HCT116 (cell line): ENCODE data around the gene KLHL40.

Experiments
- EGR1 ChIP-seq: IDR thresholded peaks from 2 replicates; pipeline ENCODE4 v1.6.1; 2012; ENCODE audit warnings: low read depth
- ELF1 ChIP-seq: IDR thresholded peaks from 2 replicates; pipeline ENCODE4 v1.6.1; 2012; ENCODE audit warnings: low read depth, borderline replicate concordance
- EZH2 ChIP-seq: fragments of 200-600 bp; sonication (generic); IDR thresholded peaks from 2 replicates; pipeline ENCODE4 v1.6.1; 2017; ENCODE audit warnings: antibody characterized with exemption, mixed run types
- FOSL1 ChIP-seq: IDR thresholded peaks from 2 replicates; pipeline ENCODE4 v1.6.1; 2012; ENCODE audit warnings: low read depth
- POLR2A ChIP-seq: IDR thresholded peaks from 2 replicates; pipeline ENCODE4 v1.7.0; 2011; ENCODE audit warnings: borderline replicate concordance; ENCODE audit not compliant: insufficient read depth, insufficient read length; ENCODE audit errors: extremely low read depth
- POLR2AphosphoS5 ChIP-seq: IDR thresholded peaks from 2 replicates; pipeline ENCODE4 v1.6.1; 2011; ENCODE audit warnings: mild to moderate bottlenecking, low read depth, low read length, moderate library complexity
- SRF ChIP-seq: IDR thresholded peaks from 2 replicates; pipeline ENCODE4 v1.6.1; 2012; ENCODE audit warnings: low read depth
- TCF7L2 ChIP-seq: IDR thresholded peaks from 2 replicates; pipeline ENCODE4 v1.7.0; 2011; ENCODE audit warnings: borderline replicate concordance, inconsistent platforms; ENCODE audit not compliant: insufficient read depth, insufficient read length; ENCODE audit errors: extremely low read depth
- ZNF274 ChIP-seq: fragments of 200-500 bp; sonication (Bioruptor generic); IDR thresholded peaks from 2 replicates; pipeline ENCODE4 v1.6.1; 2014; ENCODE audit warnings: mild to moderate bottlenecking, low read depth, low read length, inconsistent platforms
- TF ChIP-seq, protein P1 (sequence below), 3 experiments: fragments of 200-600 bp in 1 of 3; sonication (generic) in 1 of 3; IDR thresholded peaks in 2 of 3; conservative IDR thresholded peaks in 1 of 3; 2 replicates each; pipeline ENCODE4 v1.5.1; 2012 to 2017; ENCODE audit warnings: low read depth in 2 of 3, low read length in 2 of 3, antibody characterized with exemption in 1 of 3, borderline replicate concordance in 1 of 3, control low read depth in 1 of 3, mild to moderate bottlenecking in 1 of 3, mixed read lengths in 1 of 3, mixed run types in 1 of 3, moderate library complexity in 1 of 3; ENCODE audit not compliant: insufficient read depth in 1 of 3
- TF ChIP-seq, protein P2 (sequence below): IDR thresholded peaks from 2 replicates; pipeline ENCODE4 v1.6.1; 2012; ENCODE audit warnings: low read depth
- TF ChIP-seq, protein P3 (sequence below): IDR thresholded peaks from 2 replicates; pipeline ENCODE4 v1.6.1; 2011; ENCODE audit warnings: mild to moderate bottlenecking, low read length, moderate library complexity; ENCODE audit not compliant: insufficient replicate concordance; ENCODE audit errors: extremely low read depth

DNA sequence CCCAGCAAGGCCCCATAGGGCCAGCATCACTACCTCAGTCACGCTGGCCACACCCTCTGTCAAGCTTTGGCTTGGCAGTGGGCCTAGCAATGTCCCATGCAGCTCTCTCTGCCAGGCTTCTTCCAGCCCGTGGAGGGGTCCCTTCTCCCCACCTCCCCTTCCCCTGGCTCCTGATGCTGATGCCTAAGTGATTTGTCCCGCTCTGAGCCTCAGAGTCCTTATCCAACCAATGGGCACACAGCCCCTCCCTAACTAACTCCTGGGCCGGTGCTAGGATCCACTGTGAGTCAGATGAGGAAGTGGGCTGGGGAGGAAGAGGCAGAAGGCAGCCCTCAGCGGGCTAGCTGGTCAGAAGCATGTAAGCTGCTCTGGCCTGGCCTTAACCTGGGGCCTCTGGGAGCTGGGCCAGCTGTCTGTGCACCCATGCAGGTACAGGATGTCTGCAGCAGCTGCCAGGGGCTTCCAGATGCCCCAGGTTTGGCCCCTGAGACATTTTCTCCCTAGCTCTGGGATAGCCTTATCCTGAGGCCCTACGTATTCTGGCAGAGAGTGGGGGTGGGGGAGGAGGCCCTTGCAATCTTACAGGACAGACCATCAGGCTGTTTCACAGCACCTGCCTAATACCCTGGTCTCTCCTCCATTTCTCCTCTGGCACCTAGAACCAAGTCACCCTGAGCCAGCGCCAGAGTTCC is 32.6 kb upstream of the KLHL40 start:
- TF ChIP-seq POLR2AphosphoS5 (peak; percentile 99), EZH2 (no peak), TCF7L2 (no peak), ZNF274 (no peak), POLR2A (no peak), EGR1 (no peak), FOSL1 (no peak), SRF (no peak), ELF1 (no peak)
- TF ChIP-seq, protein P1, sequence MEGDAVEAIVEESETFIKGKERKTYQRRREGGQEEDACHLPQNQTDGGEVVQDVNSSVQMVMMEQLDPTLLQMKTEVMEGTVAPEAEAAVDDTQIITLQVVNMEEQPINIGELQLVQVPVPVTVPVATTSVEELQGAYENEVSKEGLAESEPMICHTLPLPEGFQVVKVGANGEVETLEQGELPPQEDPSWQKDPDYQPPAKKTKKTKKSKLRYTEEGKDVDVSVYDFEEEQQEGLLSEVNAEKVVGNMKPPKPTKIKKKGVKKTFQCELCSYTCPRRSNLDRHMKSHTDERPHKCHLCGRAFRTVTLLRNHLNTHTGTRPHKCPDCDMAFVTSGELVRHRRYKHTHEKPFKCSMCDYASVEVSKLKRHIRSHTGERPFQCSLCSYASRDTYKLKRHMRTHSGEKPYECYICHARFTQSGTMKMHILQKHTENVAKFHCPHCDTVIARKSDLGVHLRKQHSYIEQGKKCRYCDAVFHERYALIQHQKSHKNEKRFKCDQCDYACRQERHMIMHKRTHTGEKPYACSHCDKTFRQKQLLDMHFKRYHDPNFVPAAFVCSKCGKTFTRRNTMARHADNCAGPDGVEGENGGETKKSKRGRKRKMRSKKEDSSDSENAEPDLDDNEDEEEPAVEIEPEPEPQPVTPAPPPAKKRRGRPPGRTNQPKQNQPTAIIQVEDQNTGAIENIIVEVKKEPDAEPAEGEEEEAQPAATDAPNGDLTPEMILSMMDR (IDR thresholded peaks at IDR 0.05 in 2 of 3, conservative IDR thresholded peaks at IDR 0.05 in 1 of 3; ENCODE audit: borderline replicate concordance in 1 of 3, insufficient read depth in 1 of 3, low read depth in 2 of 3, low read length in 2 of 3): no peak
- TF ChIP-seq, protein P2, sequence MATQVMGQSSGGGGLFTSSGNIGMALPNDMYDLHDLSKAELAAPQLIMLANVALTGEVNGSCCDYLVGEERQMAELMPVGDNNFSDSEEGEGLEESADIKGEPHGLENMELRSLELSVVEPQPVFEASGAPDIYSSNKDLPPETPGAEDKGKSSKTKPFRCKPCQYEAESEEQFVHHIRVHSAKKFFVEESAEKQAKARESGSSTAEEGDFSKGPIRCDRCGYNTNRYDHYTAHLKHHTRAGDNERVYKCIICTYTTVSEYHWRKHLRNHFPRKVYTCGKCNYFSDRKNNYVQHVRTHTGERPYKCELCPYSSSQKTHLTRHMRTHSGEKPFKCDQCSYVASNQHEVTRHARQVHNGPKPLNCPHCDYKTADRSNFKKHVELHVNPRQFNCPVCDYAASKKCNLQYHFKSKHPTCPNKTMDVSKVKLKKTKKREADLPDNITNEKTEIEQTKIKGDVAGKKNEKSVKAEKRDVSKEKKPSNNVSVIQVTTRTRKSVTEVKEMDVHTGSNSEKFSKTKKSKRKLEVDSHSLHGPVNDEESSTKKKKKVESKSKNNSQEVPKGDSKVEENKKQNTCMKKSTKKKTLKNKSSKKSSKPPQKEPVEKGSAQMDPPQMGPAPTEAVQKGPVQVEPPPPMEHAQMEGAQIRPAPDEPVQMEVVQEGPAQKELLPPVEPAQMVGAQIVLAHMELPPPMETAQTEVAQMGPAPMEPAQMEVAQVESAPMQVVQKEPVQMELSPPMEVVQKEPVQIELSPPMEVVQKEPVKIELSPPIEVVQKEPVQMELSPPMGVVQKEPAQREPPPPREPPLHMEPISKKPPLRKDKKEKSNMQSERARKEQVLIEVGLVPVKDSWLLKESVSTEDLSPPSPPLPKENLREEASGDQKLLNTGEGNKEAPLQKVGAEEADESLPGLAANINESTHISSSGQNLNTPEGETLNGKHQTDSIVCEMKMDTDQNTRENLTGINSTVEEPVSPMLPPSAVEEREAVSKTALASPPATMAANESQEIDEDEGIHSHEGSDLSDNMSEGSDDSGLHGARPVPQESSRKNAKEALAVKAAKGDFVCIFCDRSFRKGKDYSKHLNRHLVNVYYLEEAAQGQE: no peak
- TF ChIP-seq, protein P3, sequence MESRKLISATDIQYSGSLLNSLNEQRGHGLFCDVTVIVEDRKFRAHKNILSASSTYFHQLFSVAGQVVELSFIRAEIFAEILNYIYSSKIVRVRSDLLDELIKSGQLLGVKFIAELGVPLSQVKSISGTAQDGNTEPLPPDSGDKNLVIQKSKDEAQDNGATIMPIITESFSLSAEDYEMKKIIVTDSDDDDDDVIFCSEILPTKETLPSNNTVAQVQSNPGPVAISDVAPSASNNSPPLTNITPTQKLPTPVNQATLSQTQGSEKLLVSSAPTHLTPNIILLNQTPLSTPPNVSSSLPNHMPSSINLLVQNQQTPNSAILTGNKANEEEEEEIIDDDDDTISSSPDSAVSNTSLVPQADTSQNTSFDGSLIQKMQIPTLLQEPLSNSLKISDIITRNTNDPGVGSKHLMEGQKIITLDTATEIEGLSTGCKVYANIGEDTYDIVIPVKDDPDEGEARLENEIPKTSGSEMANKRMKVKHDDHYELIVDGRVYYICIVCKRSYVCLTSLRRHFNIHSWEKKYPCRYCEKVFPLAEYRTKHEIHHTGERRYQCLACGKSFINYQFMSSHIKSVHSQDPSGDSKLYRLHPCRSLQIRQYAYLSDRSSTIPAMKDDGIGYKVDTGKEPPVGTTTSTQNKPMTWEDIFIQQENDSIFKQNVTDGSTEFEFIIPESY: no peak
